GM19452 (cell line): ENCODE measurements around the gene TEX13A.

ENCODE experiments used
- ATAC-seq: cut with Tn5 transposase; IDR thresholded peaks from one replicate; pipeline ENCODE4 v1.9.1; 2021; ENCODE audit not compliant: unreplicated experiment

TEX13A gene

DNA sequence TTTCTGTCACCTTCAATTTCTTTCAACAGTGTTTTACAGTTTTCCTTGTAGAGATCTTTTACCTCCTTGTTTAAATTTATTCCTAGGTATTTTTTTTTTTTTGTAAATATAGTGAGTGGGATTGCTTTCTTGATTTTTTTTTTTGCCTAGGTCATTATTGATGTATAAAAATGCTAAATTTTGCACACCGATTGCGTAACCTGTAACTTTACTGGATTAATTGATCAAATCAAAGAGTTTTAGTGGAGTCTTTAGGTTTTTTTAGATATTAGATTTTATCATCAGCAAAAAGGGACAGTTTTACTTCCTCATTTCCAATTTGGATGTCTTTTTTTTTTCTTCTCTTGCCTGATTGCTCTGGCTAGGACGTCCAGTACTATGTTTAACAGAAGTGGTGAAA lies 40.9 kb downstream of the TEX13A start:
- ATAC-seq, result no peak

- ATAC-seq, result no peak
Measured at GRCh38 chrX:105173071-105173470, 47.4 kb downstream of the TEX13A start.
